AG09309 (cell line): Measurements from ENCODE around the gene RAI14.

ENCODE experiments used
- DNase-seq: peaks from one replicate; pipeline ENCODE4 v3.0.0-alpha.2; 2010; ENCODE audit warnings: low read depth
- H3K4me3 ChIP-seq: 2 replicates; pipeline ENCODE4 v1.5.1; 2011; ENCODE audit warnings: mild to moderate bottlenecking, low read depth, low read length, moderate library complexity; ENCODE audit not compliant: control insufficient read depth
- CTCF ChIP-seq: IDR thresholded peaks from 2 replicates; pipeline ENCODE4 v1.5.1; 2011; ENCODE audit warnings: mild to moderate bottlenecking, low read depth, low read length, inconsistent platforms; ENCODE audit not compliant: insufficient read depth, control insufficient read depth; ENCODE audit errors: missing control alignments

The RAI14 gene

GRCh38 chr5:34865091-34865490, 209.0 kb downstream of the RAI14 start:
- no peak overlapping the region for H3K4me3 ChIP-seq
- no peak for TF ChIP-seq CTCF
- no peak for DNase-seq

- no peak overlapping the region for H3K4me3 ChIP-seq
- DNase-seq = no peak
- no peak for TF ChIP-seq CTCF
Measured at GRCh38 chr5:34866989-34867471, 210.9 kb downstream of the RAI14 start.

GRCh38 chr5:34867660-34868059, 211.5 kb downstream of the RAI14 start:
- TF ChIP-seq CTCF = no peak
- DNase-seq = no peak
- H3K4me3 ChIP-seq = no peak overlapping the region

GRCh38 chr5:34868791-34869190, 212.7 kb downstream of the RAI14 start:
- H3K4me3 ChIP-seq = no peak overlapping the region
- DNase-seq = no peak
- TF ChIP-seq CTCF = no peak

- TF ChIP-seq CTCF = no peak
- H3K4me3 ChIP-seq = no peak overlapping the region
- DNase-seq = no peak
Measured at GRCh38 chr5:34869256-34869655, 213.1 kb downstream of the RAI14 start.

GRCh38 chr5:34870382-34870781, 214.3 kb downstream of the RAI14 start:
- TF ChIP-seq CTCF = no peak
- no peak overlapping the region for H3K4me3 ChIP-seq
- no peak for DNase-seq

GRCh38 chr5:34876275-34876674, 220.1 kb downstream of the RAI14 start:
- no peak for DNase-seq
- TF ChIP-seq CTCF = no peak

More at GRCh38 chr5:34876275-34876674, 220.1 kb downstream of the RAI14 start:
- H3K4me3 ChIP-seq = no peak overlapping the region
